ENCODE measurements around the gene MAMDC4.

Gene MAMDC4

DNA sequence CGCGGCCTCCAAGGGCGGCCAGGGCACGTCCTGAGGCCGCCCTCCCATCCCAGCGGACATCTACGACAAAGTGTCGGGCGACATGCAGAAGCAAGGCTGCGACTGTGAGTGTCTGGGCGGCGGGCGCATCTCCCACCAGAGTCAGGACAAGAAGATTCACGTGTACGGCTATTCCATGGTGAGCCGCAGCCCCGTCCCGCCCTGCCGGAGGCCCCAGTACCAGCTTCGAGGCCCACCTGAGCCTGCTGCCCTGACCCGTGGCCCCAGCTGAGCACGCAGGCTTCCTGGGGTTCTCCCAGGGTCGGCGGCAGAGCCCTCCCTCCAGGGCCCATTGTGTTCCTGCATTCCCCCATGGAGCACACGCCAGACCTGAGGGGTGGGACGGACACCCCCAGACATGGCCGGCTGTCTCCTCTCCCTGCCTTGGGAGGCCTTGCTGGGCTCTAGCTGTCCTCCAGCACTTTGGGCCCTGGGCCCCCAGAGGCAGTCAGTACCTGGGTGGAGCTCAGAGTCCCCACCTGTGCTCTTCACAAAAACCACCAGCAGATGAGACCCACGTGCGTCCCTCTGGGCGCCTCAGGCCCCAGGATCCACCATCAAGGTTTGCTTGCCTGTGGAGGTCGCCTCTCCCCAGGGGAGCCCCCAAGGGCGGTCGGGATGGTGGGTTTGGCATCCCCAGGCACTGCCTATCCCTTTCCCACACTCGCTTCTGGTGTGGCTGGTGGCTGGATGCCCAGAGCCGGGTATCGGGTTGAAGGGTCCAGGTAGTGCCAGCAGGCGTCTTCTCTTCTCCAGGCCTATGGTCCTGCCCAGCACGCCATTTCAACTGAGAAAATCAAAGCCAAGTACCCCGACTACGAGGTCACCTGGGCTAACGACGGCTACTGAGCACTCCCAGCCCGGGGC lies 1.9 kb upstream of the MAMDC4 start:
- no peak for DNase-seq

DNA sequence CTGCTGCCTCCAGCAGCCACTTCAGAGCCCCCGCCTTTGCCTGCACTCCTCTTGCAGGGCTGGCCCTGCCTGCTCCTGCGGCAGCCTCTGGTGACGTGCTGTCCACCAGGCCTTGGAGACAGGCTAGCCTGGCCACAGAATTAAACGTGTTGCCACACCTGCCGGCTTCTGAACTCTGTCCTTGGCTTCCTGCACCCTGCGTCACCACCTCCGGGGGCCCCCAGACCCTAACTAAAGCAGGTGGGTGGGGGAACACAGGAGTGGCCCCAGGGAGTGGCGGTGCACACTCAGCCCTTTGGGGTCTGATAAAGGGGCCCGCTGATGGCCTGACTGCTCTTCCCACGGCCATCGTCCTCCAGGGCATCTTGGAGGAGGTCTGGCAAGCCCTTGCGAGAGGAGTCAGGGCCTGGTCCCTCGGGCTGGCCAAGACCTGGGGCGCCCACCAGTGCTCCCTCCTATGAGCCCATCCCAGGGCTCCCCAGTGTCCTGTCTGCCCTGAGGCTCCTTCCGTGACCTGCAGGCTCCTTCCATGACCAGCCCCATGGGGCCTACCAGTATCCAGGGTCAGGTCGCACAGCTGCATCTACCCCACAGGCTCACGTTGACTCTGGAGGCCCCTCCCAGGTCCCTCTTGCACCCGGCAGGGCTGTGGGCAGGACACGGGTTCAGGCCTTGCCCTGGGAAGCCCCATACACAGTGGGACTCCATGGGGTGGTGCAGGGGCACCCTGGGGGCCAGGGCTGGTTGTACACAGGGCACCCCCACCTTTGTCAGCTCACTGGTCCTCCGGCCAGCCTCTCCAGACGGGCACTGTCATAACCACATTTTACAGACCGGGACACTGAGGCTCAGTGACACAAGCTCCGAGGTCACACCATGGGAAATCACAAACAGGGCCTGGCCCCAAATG lies 1.0 kb upstream of the MAMDC4 start:
- no peak for DNase-seq

DNA sequence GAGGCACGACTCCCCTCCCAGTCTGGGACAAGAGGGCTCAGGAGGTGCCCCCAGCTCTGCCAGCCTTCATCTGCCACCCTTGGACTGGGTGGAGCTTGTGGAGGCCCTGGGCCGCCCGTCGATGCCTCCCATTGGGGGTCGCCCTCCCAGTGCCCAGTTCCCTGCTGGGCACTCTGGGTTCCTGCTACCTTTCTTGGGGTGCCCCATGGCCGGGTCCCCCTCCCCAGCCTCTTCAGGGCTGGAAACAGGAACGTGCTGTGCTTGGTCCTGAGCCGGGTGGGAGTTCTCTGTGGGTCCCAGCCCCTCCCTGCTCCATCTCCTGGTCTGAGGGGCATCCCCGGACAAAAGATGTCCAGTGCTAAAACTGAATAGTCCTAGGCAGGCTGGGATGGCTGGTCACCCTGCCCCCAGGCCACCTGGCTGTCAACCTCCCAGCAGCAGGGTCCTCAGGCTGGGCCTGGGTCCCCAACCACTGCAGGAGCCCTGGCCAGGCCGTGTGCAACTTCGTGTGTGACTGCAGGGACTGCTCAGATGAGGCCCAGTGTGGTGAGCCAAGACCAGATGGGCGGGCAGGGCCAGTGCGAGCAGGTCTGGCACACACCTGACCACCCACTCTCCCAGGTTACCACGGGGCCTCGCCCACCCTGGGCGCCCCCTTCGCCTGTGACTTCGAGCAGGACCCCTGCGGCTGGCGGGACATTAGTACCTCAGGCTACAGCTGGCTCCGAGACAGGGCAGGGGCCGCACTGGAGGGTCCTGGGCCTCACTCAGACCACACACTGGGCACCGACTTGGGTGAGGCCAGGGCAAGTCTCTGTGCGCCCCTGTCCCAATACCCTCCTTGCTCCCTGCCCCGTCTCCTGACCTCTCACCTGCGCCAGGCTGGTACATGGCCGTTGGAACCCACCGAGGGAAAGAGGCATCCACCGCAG lies 784 bp downstream of the MAMDC4 start:
- DNase-seq: no peak

DNA sequence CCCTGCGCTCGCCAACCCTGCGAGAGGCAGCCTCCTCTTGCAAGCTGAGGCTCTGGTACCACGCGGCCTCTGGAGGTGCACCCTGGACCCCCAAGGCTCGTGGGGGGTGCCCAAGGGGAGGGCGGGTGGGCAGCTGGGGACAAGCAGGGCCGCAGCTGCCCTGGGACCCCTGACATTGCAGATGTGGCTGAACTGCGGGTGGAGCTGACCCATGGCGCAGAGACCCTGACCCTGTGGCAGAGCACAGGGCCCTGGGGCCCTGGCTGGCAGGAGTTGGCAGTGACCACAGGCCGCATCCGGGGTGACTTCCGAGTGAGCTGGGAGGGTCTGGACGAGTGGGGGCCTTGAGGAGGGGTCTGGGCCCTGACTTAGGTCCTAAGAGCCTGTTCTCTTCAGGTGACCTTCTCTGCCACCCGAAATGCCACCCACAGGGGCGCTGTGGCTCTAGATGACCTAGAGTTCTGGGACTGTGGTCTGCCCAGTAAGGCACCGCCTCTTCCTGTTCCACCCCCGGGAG lies 1.5 kb downstream of the MAMDC4 start:
- DNase-seq: no peak

DNA sequence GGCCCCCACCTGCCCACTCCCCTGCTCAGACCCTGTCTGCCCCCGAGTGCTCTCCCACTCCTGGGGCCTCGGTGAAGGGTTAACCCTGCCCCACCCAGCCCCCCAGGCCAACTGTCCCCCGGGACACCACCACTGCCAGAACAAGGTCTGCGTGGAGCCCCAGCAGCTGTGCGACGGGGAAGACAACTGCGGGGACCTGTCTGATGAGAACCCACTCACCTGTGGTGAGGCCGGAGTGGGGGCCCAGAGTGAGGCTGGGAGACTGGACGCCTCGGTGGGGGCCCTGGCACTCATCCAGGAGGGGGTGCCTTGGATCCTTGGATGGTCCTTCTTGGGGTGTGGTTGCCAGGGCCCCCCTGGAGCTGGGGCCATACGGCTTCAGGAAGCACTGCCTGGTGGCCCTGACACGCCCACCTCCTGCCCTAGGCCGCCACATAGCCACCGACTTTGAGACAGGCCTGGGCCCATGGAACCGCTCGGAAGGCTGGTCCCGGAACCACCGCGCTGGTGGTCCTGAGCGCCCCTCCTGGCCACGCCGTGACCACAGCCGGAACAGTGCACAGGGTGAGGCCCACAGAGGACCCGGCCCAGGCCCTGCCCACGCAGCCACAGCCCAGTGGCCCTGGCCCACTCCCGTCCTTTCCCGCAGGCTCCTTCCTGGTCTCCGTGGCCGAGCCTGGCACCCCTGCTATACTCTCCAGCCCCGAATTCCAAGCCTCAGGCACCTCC lies 2.1 kb downstream of the MAMDC4 start:
- no peak for DNase-seq

DNA sequence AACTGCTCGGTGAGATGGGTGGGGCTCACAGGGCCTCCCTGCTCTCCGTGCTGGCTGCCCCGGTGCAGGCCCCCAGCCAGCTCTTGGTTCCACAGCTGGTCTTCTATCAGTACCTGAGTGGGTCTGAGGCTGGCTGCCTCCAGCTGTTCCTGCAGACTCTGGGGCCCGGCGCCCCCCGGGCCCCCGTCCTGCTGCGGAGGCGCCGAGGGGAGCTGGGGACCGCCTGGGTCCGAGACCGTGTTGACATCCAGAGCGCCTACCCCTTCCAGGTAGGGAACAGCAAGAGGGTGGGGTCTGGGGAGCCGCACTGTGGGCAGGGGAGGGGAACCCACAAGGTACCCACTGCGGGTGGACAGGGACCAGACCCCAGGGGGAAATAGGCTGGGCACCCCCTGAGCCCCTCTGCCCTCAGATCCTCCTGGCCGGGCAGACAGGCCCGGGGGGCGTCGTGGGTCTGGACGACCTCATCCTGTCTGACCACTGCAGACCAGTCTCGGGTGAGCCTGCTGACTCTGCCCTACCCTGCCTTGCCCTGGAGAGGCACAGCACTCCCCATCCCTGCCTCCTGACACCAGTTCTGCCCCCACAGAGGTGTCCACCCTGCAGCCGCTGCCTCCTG lies 2.8 kb downstream of the MAMDC4 start:
- no peak for DNase-seq

DNA sequence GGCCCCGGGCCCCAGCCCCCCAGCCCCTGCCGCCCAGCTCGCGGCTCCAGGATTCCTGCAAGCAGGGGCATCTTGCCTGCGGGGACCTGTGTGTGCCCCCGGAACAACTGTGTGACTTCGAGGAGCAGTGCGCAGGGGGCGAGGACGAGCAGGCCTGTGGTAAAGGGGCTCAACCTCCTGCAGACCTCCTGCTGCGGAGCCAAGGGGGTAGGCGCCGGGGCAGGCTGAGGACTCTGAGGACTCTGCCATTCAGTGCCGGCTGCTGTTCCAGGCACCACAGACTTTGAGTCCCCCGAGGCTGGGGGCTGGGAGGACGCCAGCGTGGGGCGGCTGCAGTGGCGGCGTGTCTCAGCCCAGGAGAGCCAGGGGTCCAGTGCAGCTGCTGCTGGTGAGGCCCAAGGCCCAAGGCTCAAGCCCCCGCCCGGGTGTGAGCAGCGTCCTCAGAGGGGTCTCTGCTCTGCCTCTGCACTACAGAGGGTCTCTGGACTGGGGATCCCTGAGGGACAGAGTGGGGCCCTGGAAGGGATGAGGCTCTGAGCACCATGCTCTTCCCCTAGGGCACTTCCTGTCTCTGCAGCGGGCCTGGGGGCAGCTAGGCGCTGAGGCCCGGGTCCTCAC lies 3.4 kb downstream of the MAMDC4 start:
- no peak for DNase-seq

DNA sequence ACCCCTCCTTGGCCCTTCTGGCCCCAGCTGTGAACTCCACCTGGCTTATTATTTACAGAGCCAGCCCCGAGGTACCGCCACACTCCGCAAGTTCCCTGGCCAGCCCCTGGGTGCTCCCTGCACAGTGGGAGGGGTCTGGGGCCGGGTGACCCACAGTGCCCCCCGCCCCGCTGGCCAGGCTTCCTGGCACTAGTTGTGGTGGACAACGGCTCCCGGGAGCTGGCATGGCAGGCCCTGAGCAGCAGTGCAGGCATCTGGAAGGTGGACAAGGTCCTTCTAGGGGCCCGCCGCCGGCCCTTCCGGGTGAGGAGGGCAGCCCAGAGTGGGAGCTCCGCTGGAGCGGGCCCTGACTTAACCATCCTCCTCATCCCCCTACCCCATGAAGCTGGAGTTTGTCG lies 3.9 kb downstream of the MAMDC4 start:
- no peak for DNase-seq

DNA sequence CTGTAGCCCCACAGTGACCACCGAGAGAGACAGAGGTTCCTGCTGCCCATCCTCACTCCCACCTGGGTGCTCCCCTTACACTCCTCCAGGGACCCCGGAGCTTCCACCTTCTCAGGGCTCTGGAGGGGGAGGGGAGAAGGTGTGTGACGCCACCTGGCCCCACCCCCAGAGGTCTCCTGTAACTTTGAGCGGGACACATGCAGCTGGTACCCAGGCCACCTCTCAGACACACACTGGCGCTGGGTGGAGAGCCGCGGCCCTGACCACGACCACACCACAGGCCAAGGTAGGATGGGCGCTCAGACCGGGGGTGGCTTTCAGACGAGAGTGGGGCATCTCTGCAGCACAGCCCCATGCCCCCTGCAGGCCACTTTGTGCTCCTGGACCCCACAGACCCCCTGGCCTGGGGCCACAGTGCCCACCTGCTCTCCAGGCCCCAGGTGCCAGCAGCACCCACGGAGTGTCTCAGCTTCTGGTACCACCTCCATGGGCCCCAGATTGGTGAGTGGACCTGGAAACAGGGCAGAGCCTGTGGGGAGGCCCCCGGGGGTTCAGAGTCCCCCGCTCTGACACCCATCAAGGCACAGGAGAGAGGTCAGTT lies 4.5 kb downstream of the MAMDC4 start:
- no peak for DNase-seq

DNA sequence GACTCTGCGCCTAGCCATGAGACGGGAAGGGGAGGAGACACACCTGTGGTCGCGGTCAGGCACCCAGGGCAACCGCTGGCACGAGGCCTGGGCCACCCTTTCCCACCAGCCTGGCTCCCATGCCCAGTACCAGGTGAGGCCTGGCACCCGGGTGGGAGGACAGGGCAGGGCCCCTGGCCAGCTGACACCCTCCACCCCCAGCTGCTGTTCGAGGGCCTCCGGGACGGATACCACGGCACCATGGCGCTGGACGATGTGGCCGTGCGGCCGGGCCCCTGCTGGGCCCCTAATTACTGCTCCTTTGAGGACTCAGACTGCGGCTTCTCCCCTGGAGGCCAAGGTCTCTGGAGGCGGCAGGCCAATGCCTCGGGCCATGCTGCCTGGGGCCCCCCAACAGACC lies 5.0 kb downstream of the MAMDC4 start:
- no peak for DNase-seq

DNA sequence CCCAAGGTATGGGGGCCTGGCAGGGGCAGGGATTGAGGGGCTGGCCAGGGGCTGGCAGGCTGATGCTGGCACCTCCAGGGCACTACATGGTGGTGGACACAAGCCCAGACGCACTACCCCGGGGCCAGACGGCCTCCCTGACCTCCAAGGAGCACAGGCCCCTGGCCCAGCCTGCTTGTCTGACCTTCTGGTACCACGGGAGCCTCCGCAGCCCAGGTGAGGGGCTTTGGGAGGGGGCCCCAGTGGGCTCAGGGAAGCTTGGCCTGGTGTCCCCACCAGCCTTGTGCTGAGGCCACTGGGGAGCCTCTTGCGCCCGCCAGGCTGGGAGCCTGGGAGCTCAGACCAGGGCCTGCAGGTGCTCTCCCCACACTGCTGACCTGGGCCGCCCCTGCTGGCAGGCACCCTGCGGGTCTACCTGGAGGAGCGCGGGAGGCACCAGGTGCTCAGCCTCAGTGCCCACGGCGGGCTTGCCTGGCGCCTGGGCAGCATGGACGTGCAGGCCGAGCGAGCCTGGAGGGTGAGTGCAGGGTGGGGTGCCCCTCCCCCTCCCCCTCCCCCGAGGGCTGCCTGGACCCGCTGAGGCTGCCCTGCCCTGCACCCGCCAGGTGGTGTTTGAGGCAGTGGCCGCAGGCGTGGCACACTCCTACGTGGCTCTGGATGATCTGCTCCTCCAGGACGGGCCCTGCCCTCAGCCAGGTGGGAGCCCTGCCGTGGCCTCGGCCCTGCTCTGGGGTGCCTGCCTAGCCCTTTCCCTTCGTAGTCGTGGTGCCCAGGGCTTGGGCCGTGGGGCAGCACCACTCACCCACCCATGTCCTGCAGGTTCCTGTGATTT lies 5.7 kb downstream of the MAMDC4 start:
- no peak for DNase-seq

DNA sequence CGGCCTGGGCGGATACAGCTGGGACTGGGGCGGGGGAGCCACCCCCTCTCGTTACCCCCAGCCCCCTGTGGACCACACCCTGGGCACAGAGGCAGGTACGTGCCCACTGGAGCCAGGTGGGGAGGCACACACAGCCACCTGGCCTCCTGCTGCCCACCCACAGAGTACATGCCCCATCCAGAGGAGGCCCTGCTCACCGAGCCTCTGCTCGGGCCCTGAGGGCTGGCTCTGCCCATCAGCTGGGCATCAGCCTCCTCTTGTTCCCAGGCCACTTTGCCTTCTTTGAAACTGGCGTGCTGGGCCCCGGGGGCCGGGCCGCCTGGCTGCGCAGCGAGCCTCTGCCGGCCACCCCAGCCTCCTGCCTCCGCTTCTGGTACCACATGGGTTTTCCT lies 6.3 kb downstream of the MAMDC4 start:
- DNase-seq: no peak

DNA sequence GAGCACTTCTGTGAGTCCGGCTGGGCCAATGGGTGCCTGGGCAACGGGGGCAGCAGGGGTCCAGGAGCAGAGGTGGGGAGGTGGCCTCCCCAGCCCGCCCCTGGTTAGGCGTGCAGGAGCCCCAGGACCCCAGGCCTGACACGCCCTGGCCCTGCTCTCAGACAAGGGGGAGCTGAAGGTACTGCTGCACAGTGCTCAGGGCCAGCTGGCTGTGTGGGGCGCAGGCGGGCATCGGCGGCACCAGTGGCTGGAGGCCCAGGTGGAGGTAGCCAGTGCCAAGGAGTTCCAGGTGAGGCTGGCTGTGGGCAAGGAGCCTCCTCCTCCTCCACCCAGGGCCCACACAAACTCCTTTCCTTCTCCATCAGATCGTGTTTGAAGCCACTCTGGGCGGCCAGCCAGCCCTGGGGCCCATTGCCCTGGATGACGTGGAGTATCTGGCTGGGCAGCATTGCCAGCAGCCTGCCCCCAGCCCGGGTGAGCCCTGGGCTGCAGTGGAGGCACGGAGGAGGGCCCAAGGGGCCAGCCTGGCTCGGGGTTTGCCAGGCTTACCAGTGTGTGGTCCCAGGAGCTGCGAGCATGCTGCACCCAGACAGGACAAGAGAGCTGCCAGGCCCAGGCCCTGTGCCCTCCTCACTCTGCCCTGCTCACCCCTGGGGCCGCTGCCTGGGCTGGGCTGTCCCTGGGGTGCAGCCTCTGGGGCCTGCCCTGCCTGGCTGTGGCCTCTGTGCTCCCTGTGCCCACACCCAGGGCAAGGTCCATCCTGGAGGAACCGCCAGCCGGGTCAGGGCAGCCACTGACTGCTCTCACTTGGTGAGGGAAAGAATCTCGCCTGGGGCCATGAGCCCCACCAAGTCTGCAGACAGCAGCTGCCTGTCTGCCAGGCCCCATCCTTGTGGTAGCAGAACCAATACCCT lies 7.0 kb downstream of the MAMDC4 start:
- no peak for DNase-seq

DNA sequence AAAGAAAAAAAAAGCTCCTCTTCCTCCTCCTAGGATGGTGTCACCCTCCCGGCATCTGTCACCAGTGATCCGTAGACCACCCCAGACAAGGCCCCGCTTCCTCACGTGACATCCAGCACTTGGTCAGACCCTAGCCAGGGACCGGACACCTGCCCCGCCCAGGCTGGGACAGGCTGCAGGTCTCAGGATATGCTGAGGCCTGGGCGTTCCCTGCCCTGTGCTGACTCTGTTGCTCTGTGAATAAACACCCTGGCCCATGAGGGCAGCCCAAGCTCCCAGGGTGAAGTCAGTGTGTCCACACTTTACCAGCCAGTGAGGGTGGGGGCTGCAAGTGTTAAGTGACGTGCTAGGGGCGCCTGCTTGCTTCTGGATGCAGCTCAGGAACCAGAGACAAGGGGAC lies 8.4 kb downstream of the MAMDC4 start:
- no peak for DNase-seq

DNA sequence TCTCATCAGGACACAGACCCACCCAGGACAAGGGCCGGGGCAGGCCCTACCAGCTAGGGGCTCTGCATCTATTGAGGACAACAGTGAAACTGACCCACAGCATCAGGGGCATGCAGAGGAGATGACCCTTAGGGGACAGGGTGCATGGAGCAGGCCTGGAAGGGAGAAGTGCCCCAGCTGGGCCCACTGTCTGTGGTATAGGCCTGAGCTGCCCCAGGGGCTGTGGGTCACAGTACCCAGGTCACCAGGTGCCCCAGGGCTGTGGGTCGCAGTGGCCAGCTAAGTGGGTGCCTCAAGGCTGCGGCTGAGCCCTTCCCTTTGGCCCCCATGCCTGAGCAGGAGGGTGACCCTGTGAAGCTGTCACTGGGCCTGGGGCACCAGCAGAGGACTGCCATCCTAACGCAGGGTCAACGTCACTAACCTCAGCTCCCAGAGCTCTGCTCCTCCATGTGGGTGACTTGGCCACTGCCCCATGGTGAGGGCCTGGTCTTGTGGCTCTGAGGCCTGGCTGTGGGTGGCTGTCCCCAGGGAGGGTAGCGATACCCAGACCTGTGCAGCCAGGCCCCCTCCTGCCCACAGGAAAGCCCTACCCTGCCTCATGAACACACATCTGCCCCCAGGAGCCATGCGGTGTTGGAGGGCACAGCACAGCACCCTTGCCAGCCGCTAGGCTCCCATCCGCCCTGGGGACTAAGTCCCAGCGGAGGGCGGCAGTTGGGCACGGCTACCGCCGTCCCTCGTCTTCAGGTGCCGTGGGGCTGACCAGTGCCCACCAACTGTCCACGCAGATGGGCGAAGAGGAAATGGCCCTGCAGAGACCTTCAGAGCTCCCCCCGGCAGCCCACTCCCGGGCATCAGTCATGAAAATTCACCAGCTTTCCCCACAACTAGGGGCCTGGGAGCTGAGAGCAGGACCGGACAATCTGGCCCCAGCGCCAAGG lies 9.1 kb downstream of the MAMDC4 start:
- DNase-seq: no peak

DNA sequence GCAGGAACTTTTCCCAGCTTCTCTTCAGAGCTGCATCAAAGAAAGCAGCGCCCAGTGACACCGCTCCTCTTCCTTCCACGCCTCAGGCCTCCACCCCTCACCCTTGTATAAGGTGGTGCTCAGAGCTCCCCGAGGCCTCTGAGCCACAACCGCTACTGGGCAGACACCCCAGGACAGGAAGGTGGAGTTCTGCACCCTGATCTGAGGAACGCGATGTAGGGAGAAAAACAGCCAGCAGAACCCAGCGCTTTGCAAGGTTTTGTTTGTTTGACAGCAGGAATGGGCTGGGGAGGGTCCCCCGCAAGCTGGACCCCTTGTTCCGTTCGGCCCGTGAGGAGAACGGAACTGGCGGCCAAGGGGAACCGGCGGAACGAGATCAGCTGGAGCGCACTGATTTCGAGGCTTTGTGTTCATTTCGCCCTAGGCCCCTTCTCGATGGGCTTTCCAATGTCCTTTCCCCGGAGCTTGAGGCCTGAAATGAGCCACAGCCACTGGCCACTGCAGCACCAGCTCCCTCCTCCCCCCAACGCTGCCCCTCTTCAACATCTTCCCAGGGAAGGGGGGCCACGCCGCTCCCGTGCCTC lies 9.8 kb downstream of the MAMDC4 start:
- no peak for DNase-seq

Data from stimulated activated CD4-positive, alpha-beta T cell treated with anti-CD3 and anti-CD28 coated beads, Interleukin-1b, Interleukin-23, amount 100 ng/mL, for 48 hours (primary cell).